ENCODE measurements around the gene TSC22D3.
"Not testable (repeated sequence)": the region's sequence is repeated elsewhere in the genome, so short reads cannot be mapped to it uniquely, and the experiment has no call there.

Gene TSC22D3

DNA sequence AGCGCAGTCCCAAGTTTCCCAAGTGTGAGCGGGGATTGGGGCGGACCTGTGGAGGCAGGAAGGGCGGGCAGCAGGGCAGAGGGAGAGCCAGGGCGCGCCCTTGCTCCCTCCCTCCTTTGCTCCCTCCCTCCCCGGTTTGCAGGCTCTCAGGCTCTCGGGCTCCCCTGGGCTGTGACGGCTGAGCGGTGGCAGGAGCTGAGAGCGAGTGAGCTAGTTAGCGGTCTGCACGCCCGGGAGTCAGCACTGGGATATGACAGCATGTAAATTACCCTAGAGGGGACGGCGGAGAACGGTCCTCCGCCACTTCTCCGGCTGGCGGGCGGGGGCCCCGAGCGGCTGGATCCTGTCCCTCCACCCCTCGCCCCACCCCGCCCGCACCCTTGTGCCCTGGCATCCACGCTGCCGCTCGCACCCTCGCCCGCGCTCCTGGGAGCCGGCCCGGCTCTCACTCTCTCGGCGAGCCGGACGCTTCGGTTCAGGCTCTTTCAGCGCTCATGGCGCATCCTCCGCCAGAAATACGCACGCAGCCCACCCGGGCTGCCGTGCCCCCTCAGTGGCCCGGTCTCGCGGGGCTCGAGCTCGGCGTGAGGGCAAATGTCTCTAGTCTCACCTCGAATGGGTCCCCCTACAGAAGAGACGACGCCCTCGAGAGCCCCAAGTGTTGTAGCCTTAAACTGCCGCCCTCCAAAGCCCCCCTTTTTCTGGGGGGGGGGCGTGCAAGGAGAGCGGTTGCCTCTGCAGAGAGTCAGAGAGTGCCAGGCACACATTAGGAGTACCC, at the start of gene TSC22D3:
Gene TSC22D3, minus strand, starts transcription at position 54 of the 778 bp plus-strand sequence. CDS start 368 bp downstream, outside the sequence.
- H3K27ac ChIP-seq: peak within 1 kb of the TSS in 1 of 11 experiments; percentile 26; a peak in 2 of 22 replicates
- TF ChIP-seq Cebpa-rat (IDR thresholded peaks at IDR 0.05): no peak

DNA sequence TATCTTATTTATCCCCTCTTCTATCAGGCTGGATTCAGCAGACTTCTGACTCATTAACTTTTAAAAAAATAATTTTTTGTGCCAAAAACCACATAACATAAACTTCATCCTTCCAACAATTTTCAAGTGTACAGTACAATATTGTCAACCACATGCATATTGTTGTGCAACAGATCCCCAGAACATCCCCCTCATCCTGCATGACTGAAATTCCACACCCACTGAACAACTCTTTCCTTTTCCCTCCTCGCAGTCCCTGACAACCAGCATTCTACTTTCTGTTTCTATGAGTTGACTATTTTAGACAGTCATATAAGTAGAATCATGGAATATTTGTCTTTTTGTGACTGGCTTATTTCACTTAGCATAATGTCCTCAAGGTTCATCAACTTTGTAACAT, 47.9 kb upstream of the TSC22D3 start:
- Histone ChIP-seq H3K4me3 (no peak overlapping the region), H3K9me3 (replicated peaks in 1 of 11) (peaks cover 18 to 41% (median 26%) of the 10 kb centered on the region in 11 experiments), H3K27ac (no peak overlapping the region), H3K4me2 (0 out of 22 replicates have a peak overlapping the region, but pooled peaks of 1 of the 11 experiments have one; percentile 5), H3K36me3 (no peaks in the 10 kb centered on the region), H3K9ac (no peak overlapping the region), H3K27me3 (peaks cover 46 to 87% (median 74%) of the 10 kb centered on the region in 11 experiments), H3K4me1 (peaks cover 0 to 7% (median 0%) of the 10 kb centered on the region in 10 experiments; a peak in 4 of 20 replicates), H4K20me1 (peaks cover 0 to 11% (median 0%) of the 10 kb centered on the region in 11 experiments; a peak in 2 of 22 replicates)
- no peak for TF ChIP-seq Cebpa-rat (IDR thresholded peaks at IDR 0.05)

More for the DNA sequence above, at the start of gene TSC22D3:
- Histone ChIP-seq H3K36me3 (no peaks in the 10 kb centered on the region), H4K20me1 (peaks cover 0 to 11% (median 0%) of the 10 kb centered on the region in 11 experiments; a peak in 7 of 22 replicates), H3K9ac (peak within 1 kb of the TSS in 10 of 11 experiments; percentile 28 to 68 (median 57); a peak in 20 of 22 replicates), H3K4me2 (peak within 1 kb of the TSS; percentile 73 to 95 (median 89)), H3K4me3 (peak within 1 kb of the TSS; percentile 50 to 71 (median 56)), H3K4me1 (peaks cover 0 to 14% (median 3%) of the 10 kb centered on the region in 10 experiments; a peak in 4 of 20 replicates), H3K9me3 (replicated peaks in 1 of 11) (no peaks in the 10 kb centered on the region), H3K27me3 (peaks cover 70 to 91% (median 83%) of the 10 kb centered on the region in 11 experiments)

DNA sequence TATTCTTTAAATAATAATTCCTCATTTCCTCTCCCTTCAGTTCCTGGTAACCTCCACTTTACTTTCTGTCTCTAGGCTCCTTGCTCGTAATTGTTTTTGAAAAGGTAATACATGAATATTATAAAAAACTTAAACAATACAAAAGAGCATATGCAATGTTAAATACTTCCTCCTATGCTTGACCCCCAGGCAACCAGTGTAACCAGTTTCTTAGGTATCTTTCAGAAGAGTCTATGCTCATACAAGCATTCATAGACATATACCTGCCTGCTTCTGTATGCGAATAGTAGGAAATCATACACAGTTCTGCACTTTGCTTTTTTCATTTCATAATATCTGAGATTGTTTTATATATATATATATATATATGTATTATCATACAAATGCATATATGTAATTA, 47.5 kb upstream of the TSC22D3 start:
- H3K9ac ChIP-seq: no peak overlapping the region
- H3K36me3 ChIP-seq: no peaks in the 10 kb centered on the region
- H3K4me2 ChIP-seq: no peak overlapping the region
- H3K9me3 ChIP-seq (replicated peaks in 1 of 11): peaks cover 23 to 45% (median 31%) of the 10 kb centered on the region in 11 experiments
- no peak overlapping the region for H3K27ac ChIP-seq
- H3K4me1 ChIP-seq: peaks cover 0 to 7% (median 0%) of the 10 kb centered on the region in 10 experiments; a peak in 4 of 20 replicates
- H4K20me1 ChIP-seq: peaks cover 0 to 11% (median 0%) of the 10 kb centered on the region in 11 experiments; a peak in 2 of 22 replicates
- no peak for TF ChIP-seq Cebpa-rat (IDR thresholded peaks at IDR 0.05)
- H3K27me3 ChIP-seq: peaks cover 42 to 83% (median 70%) of the 10 kb centered on the region in 11 experiments
- H3K4me3 ChIP-seq: no peak overlapping the region

DNA sequence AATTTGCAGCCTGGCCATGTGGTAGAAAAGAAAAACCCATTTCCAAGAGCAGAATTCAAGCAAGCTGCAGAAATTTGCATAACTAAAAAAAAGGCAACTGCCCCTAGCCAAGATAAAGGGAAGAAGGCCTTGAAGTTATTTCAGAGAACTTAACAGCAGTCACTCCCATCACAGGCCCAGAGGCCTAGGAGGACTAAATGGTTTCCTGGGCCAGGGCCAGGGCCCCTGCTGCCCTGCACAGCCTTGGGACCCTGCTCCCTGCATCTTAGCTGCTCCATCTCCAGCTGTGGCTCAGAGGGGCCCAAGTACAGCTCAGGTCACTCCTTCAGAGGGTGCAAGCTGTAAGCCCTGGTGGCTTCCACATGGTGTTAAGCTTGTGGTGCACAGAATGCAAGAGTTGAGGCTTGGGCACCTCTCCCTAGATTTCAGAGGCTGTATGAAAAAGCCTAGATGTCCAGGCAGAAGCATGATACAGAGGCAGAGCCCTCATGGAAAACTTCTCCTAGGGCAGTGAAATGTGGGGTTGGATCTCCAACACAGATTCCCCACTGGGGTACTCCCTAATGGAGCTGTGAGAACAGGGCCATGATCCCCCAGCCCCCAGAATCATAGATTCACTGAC, 43.4 kb upstream of the TSC22D3 start:
- Histone ChIP-seq H3K4me2 (no peak overlapping the region), H3K9ac (no peak overlapping the region), H3K27ac (no peak overlapping the region), H4K20me1 (no peaks in the 10 kb centered on the region), H3K27me3 (peaks cover 7 to 63% (median 43%) of the 10 kb centered on the region in 11 experiments; a peak in 20 of 22 replicates), H3K36me3 (no peaks in the 10 kb centered on the region), H3K4me3 (peak overlapping the region in 2 of 10 experiments; percentile 5 to 38; a peak in 3 of 20 replicates), H3K4me1 (peaks cover 0 to 6% (median 0%) of the 10 kb centered on the region in 10 experiments; a peak in 2 of 20 replicates), H3K9me3 (replicated peaks in 1 of 11) (peaks cover 33 to 44% (median 38%) of the 10 kb centered on the region in 11 experiments)
- TF ChIP-seq Cebpa-rat (IDR thresholded peaks at IDR 0.05): no peak

DNA sequence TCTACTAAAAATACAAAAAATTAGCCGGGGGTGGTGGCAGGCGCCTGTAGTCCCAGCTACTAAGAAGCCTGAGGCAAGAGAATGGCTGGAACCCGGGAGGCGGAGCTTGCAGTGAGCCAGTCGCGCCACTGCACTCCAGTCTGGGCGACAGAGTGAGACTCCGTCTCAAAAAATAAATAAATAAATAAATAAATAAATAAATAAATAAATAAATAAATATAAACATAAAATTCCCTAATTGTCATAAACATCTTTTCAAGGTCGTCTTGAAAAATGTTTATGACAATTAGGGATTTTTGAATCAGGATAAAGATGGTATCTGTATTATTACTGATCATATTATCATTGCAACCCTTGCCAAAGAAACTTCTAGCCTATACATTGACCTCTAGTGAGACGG, 34.5 kb upstream of the TSC22D3 start:
- H3K4me2 ChIP-seq; H3K36me3 ChIP-seq; H4K20me1 ChIP-seq; H3K9ac ChIP-seq; H3K9me3 ChIP-seq (replicated peaks in 1 of 11); H3K4me1 ChIP-seq; H3K4me3 ChIP-seq; H3K27ac ChIP-seq: not testable (repeated sequence)
- H3K27me3 ChIP-seq: peaks cover 24 to 80% (median 67%) of the 10 kb centered on the region in 11 experiments; a peak in 21 of 22 replicates

DNA sequence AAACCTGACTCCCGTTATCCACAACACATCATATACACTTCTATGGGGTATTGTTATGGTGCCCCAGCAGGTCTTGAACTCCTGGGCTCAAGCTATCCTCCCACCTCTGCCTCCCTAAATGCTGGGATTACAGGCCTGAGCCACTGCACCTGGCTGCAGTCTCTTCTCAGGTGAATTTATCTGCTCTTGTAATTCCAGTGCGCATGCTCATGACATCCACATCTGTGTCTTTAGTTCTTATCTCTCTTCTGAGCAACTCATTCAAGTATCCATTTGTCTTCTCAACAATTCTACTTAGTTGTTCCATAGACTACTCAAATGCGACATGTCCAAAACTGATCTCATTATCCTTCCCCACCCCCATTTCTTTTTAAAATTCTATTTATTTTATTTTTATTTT, 29.6 kb upstream of the TSC22D3 start:
- Histone ChIP-seq H3K9me3 (replicated peaks in 1 of 11) (peaks cover 17 to 32% (median 26%) of the 10 kb centered on the region in 11 experiments), H3K4me3 (no peak overlapping the region), H3K27ac (no peak overlapping the region), H3K4me2 (no peak overlapping the region), H3K9ac (no peak overlapping the region), H4K20me1 (no peaks in the 10 kb centered on the region), H3K4me1 (no peaks in the 10 kb centered on the region), H3K27me3 (peaks cover 16 to 72% (median 55%) of the 10 kb centered on the region in 11 experiments; a peak in 20 of 22 replicates), H3K36me3 (no peaks in the 10 kb centered on the region)
- no peak for TF ChIP-seq Cebpa-rat (IDR thresholded peaks at IDR 0.05)

DNA sequence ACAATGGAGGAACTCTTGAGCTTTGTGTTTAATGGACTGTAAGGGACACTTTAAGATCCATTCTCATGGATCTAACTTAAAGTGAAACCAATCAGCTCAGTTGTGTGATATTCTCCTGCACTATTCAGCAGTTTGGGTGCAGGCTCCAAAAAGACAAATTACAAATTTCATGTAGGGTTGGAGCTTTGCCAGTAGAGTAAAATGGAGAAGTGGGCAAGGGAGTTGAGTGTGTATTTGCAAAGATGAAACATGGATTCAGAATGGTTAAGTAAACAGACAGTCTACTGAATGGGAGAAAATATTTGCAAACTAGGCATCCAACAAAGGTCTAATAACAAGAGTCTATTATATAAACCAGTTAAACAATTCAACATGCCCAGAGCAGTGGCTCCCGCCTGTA, 28.8 kb upstream of the TSC22D3 start:
- H3K36me3 ChIP-seq: no peaks in the 10 kb centered on the region
- no peak overlapping the region for H3K4me2 ChIP-seq
- no peak for TF ChIP-seq Cebpa-rat (IDR thresholded peaks at IDR 0.05)
- peaks cover 23 to 77% (median 60%) of the 10 kb centered on the region in 11 experiments; a peak in 20 of 22 replicates for H3K27me3 ChIP-seq
- H3K9ac ChIP-seq: no peak overlapping the region
- peaks cover 17 to 37% (median 26%) of the 10 kb centered on the region in 11 experiments for H3K9me3 ChIP-seq (replicated peaks in 1 of 11)
- H4K20me1 ChIP-seq: no peaks in the 10 kb centered on the region
- no peak overlapping the region for H3K4me3 ChIP-seq
- no peaks in the 10 kb centered on the region for H3K4me1 ChIP-seq
- H3K27ac ChIP-seq: no peak overlapping the region

DNA sequence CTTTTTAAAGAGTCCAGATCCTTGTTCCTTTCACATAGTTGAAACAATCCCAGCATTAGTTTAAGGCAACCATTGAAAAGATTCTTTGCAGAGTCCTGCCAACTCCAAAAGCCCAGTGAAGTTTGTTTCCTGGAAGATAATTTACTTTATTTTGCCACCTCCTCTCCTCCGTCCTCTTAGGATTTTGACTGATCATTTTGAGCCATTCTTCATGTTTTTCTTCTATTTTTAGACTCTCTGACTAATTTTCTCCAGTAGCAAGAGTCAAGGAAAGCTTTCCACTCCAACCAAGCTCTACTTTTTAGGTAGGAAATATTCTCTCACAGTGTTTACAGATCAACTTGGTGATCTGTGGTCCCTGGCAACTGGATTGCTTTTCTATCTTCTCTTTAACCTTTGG, 12.2 kb upstream of the TSC22D3 start:
- TF ChIP-seq Cebpa-rat (IDR thresholded peaks at IDR 0.05): no peak
- Histone ChIP-seq H3K27me3 (peaks cover 79 to 100% (median 97%) of the 10 kb centered on the region in 11 experiments), H3K27ac (no peak overlapping the region), H3K9ac (no peak overlapping the region), H3K9me3 (replicated peaks in 1 of 11) (0 out of 22 replicates have a peak, but pooled peaks cover 0 to 3% (median 0%) of the 10 kb centered on the region in 11 experiments), H3K4me3 (no peak overlapping the region), H3K4me1 (no peaks in the 10 kb centered on the region), H3K36me3 (no peaks in the 10 kb centered on the region), H4K20me1 (peaks cover 0 to 3% (median 0%) of the 10 kb centered on the region in 11 experiments; a peak in 1 of 22 replicates), H3K4me2 (no peak overlapping the region)

DNA sequence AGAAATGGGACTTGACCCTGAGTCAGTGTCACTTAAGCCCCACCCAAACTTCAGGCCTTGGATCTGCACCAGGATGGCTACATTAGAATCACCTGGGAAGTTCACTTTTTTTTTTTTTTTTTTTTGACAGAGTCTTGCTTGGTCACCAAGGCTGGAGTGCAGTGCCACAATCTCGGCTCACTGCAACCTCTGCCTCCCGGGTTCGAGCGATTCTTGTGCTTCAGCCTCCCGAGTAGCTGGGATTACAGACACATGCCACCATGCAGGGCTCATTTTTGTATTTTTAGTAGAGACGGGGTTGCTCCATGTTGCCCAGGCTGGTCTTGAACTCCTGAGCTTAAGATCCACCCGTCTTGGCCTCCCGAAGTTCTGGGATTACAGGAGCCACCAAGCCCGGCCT, 4.9 kb upstream of the TSC22D3 start:
- Histone ChIP-seq H3K9me3 (replicated peaks in 1 of 11) (no peaks in the 10 kb centered on the region), H3K27ac (no peak overlapping the region), H3K4me1 (peaks cover 0 to 10% (median 2%) of the 10 kb centered on the region in 10 experiments; a peak in 3 of 20 replicates), H3K36me3 (no peaks in the 10 kb centered on the region), H3K9ac (no peak overlapping the region), H4K20me1 (peaks cover 0 to 10% (median 0%) of the 10 kb centered on the region in 11 experiments; a peak in 6 of 22 replicates), H3K4me2 (no peak overlapping the region), H3K4me3 (no peak overlapping the region), H3K27me3 (peaks cover 32 to 76% (median 58%) of the 10 kb centered on the region in 11 experiments)
- TF ChIP-seq Cebpa-rat (IDR thresholded peaks at IDR 0.05): no peak

Measured in BLaER1 treated with 17β-estradiol and CSF1 and Interleukin-3, amounts not matched to agents 10 nM and 100 nM (cell line).